ENCODE results near the gene DTWD1.

DTWD1 gene

GRCh38 chr15:49620658-49621368 is at the start of gene DTWD1, which contains the start of gene FAM227B (continued):
- TF ChIP-seq ZNF280D (tag by site-specific recombination; IDR thresholded peaks at IDR 0.05): no peak
- no peak for TF ChIP-seq ZNF585B (tag by site-specific recombination; IDR thresholded peaks at IDR 0.05)
- no peak for TF ChIP-seq ZNF623 (tag by site-specific recombination; IDR thresholded peaks at IDR 0.05)
- no peak for TF ChIP-seq ZNF114 (tag by site-specific recombination; IDR thresholded peaks at IDR 0.05)
- TF ChIP-seq ZNF561 (tag by site-specific recombination; IDR thresholded peaks at IDR 0.05; ENCODE audit: borderline replicate concordance): peak; percentile 76; the same call in 1 of the 2 replicates
- TF ChIP-seq ZNF529 (tag by site-specific recombination; IDR thresholded peaks at IDR 0.05; ENCODE audit: insufficient replicate concordance): no peak
- TF ChIP-seq ZNF248 (tag by site-specific recombination; IDR thresholded peaks at IDR 0.05): no peak
- TF ChIP-seq ZBTB8A (tag by site-specific recombination; IDR thresholded peaks at IDR 0.05): 0 out of 2 replicates have a peak, but pooled peaks have one; percentile 15
- peak; percentile 98 for TF ChIP-seq ZBTB26 (tag by site-specific recombination; optimal IDR thresholded peaks at IDR 0.05)
- TF ChIP-seq ZNF433 (tag by site-specific recombination; IDR thresholded peaks at IDR 0.05; ENCODE audit: low read depth): no peak
- peak; percentile 87 for TF ChIP-seq ZNF362 (tag by site-specific recombination; IDR thresholded peaks at IDR 0.05)
- TF ChIP-seq KLF16 (tag by site-specific recombination; IDR thresholded peaks at IDR 0.05): peak; percentile 80; the same call in 1 of the 2 replicates
- peak; percentile 97 for TF ChIP-seq ZSCAN30 (tag by site-specific recombination; IDR thresholded peaks at IDR 0.05)
- TF ChIP-seq ATF2 (tag by site-specific recombination; IDR thresholded peaks at IDR 0.05; ENCODE audit: low read depth): no peak
- peak; percentile 73; the same call in 1 of the 2 replicates for TF ChIP-seq OVOL3 (tag by site-specific recombination; IDR thresholded peaks at IDR 0.05)
- TF ChIP-seq ELK4 (IDR thresholded peaks at IDR 0.05; ENCODE audit: borderline replicate concordance, low read depth, low read length): no peak
- 0 out of 2 replicates have a peak, but pooled peaks have one; percentile 38 for TF ChIP-seq ZNF18 (tag by site-specific recombination; IDR thresholded peaks at IDR 0.05)
- TF ChIP-seq REST (tag by site-specific recombination; IDR thresholded peaks at IDR 0.05): 0 out of 2 replicates have a peak, but pooled peaks have one; percentile 13
- no peak for TF ChIP-seq ZNF23 (tag by site-specific recombination; IDR thresholded peaks at IDR 0.05; ENCODE audit: borderline replicate concordance)
- no peak for TF ChIP-seq ZNF184 (tag by site-specific recombination; IDR thresholded peaks at IDR 0.05)
- no peak for TF ChIP-seq ZSCAN16 (tag by site-specific recombination; IDR thresholded peaks at IDR 0.05)
- no peak for TF ChIP-seq ZNF658 (tag by site-specific recombination; IDR thresholded peaks at IDR 0.05)
- TF ChIP-seq HOXA7 (CRISPR knock-in tag; IDR thresholded peaks at IDR 0.05; ENCODE audit: borderline replicate concordance): no peak
- TF ChIP-seq ZNF521 (tag by site-specific recombination; IDR thresholded peaks at IDR 0.05): no peak
- no peak for TF ChIP-seq TRIM28 (IDR thresholded peaks at IDR 0.05; ENCODE audit: borderline replicate concordance, low read length)
- no peak for TF ChIP-seq ZNF48 (tag by site-specific recombination; IDR thresholded peaks at IDR 0.05)

Measured in HEK293 (cell line).